ENCODE measurements around the gene AK1. TPM values are rescaled to one million over a fixed set of nuclear protein-coding genes. Genes with fewer than 3 reads are reported as not detected.

The AK1 gene
- total RNA-seq, 1 donor from 2014 or later, result 8.1 TPM

GRCh38 chr9:127829205-127829906, 48.1 kb downstream of the AK1 start:
- ChIA-PET CTCF (no interaction called here), POLR2A (no interaction called here)
- Mint-ChIP-seq H3K4me3 (no peak overlapping the region), H3K4me1 (no peaks in the 10 kb centered on the region), H3K9me3 (no peaks in the 10 kb centered on the region), H3K27me3 (no peaks in the 10 kb centered on the region), H3K27ac (no peak overlapping the region), H3K36me3 (ENCODE audit: low read depth) (peaks cover 3% of the 10 kb centered on the region)
- no peak for TF ChIP-seq CTCF (IDR thresholded peaks at IDR 0.05)
- DNase-seq, result no peak
- intact Hi-C loops (cut with micrococcal nuclease), result no loop called here
- no peak for ATAC-seq (ENCODE audit: low read depth)

- no peak for DNase-seq
- Mint-ChIP-seq H3K27ac (no peak overlapping the region), H3K27me3 (no peaks in the 10 kb centered on the region), H3K4me3 (no peak overlapping the region), H3K9me3 (no peaks in the 10 kb centered on the region), H3K4me1 (no peaks in the 10 kb centered on the region), H3K36me3 (ENCODE audit: low read depth) (peaks cover 5% of the 10 kb centered on the region)
- no peak for TF ChIP-seq CTCF (IDR thresholded peaks at IDR 0.05)
- ChIA-PET POLR2A (interaction anchor here (0.7 kb wide), 1 partner anchor 174 kb away, joined by 3 read pairs; no protein-coding TSS in a partner anchor), CTCF (no interaction called here)
- intact Hi-C loops (cut with micrococcal nuclease), result no loop called here
- no peak for ATAC-seq (ENCODE audit: low read depth)
Measured at GRCh38 chr9:127828262-127829031, 49.0 kb downstream of the AK1 start.

GRCh38 chr9:127826253-127826913, 51.1 kb downstream of the AK1 start:
- Mint-ChIP-seq H3K4me1 (no peaks in the 10 kb centered on the region), H3K9me3 (no peaks in the 10 kb centered on the region), H3K27me3 (no peaks in the 10 kb centered on the region), H3K36me3 (ENCODE audit: low read depth) (peaks cover 5% of the 10 kb centered on the region), H3K27ac (no peak overlapping the region), H3K4me3 (no peak overlapping the region)
- no peak for ATAC-seq (ENCODE audit: low read depth)
- ChIA-PET POLR2A (no interaction called here), CTCF (no interaction called here)
- no peak for DNase-seq
- TF ChIP-seq CTCF (IDR thresholded peaks at IDR 0.05), result no peak
- intact Hi-C loops (cut with micrococcal nuclease), result no loop called here

GRCh38 chr9:127825319-127826051, 52.0 kb downstream of the AK1 start:
- no peak overlapping the region for H3K27ac Mint-ChIP-seq
- H3K4me3 Mint-ChIP-seq, result no peak overlapping the region
- intact Hi-C loops (cut with micrococcal nuclease), result no loop called here
- DNase-seq, result no peak
- peaks cover 5% of the 10 kb centered on the region for H3K36me3 Mint-ChIP-seq (ENCODE audit: low read depth)
- no peaks in the 10 kb centered on the region for H3K27me3 Mint-ChIP-seq
- no peak for TF ChIP-seq CTCF (IDR thresholded peaks at IDR 0.05)
- H3K4me1 Mint-ChIP-seq, result no peaks in the 10 kb centered on the region
- no peaks in the 10 kb centered on the region for H3K9me3 Mint-ChIP-seq
- POLR2A ChIA-PET, result no interaction called here
- CTCF ChIA-PET, result no interaction called here
- ATAC-seq (ENCODE audit: low read depth), result no peak

Measured in activated B cell treated with CpG ODN at 0.5 μM for 24 hours (primary cell).